GM18951 (cell line): ENCODE measurements around the gene TIMM50.

Experiments used
- POLR2A ChIP-seq: IDR thresholded peaks from 4 replicates; pipeline ENCODE4 v1.6.1; 2011; ENCODE audit warnings: mild to moderate bottlenecking; ENCODE audit not compliant: insufficient read length, insufficient read depth; ENCODE audit errors: extremely low read depth
- in situ Hi-C: fragments of 300-500 bp; cut with MboI; formaldehyde crosslinking; loops from one replicate; pipeline ENCODE4 v1.12.0; 2022; ENCODE audit warnings: low sequenced_read_pairs, mixed read lengths, inconsistent platforms; ENCODE audit not compliant: unreplicated experiment

Gene TIMM50

DNA sequence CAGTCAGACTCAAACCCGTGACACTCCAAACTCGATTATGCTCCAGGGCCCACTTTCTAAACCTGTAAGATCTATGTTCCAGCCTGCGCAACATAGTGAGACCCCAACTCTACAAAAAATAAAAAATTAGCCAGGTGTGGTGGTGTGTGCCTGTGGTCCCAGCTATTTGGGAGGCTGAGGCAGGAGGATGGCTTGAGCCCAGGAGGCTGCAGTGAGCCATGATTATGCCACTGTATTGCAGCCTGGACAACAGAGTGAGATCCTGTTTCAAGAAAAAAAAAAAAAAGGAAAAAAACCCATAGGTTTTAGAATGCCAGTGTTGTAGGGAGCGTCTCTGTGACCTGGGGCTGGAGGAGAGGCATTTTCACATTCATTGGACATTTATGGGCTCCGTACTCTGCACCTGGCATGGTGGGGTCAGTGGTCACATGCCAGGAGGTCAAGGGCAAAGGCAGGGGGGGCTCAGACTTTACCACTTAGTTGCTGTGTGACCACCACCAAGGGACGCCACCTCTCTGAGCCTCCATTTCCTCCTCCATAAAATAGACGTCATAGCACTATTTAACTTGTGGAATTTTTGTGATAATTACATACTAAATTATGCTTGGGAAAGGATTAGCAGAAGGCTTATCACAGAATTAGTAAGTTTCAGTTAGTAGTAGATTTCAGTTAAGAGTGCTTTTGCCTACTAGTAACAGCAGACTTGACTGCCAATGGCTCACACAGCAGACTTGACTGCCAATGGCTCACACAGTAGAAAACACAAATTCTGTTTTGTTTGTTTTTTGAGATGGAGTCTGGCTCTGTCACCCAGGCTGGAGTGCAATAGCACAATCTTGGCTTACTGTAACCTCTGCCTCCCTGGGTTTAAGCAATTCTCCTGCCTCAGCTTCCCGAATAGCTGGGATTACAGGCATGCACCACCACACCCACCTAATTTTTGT is 40.2 kb downstream of the TIMM50 start:
- TF ChIP-seq POLR2A: no peak
- in situ Hi-C loops: no loop called here

DNA sequence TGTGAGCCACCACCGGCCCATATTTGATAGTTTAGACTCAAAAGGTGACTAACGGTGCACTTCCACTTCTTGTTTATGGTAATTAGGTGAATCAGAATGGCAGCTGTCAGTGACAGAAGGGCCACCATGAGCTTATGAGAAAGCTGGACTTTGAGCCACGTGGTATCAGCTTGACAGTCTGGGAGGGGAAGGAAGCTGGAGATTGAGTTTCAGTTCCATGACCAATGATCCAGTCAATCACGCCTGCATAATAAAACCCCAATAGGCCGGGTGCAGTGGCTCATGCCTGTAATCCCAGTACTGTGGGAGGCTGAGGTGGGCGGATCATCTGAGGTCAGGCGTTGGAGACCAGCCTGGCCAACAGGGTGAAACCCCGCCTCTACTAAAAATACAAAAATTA is 43.9 kb downstream of the TIMM50 start:
- TF ChIP-seq POLR2A: no peak
- in situ Hi-C loops: no loop called here

DNA sequence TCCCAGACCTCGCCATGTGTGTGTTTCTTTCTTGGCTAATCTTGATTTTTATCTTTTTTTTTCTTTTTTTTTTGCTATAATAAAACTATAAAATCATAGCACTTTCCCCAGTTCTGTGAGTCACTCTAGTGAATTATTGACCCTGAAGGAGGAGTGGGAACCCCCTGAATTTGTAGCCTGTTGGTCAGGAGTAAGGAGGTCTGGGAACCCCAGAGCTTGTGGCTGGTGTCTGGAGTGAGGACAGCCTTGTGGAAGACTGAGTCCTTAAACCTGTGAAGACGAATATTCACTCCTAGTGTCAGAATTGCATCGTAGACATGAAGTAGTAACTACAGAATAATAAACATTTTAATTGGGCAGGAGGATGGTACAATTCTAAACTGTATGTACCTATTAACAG is 44.6 kb downstream of the TIMM50 start:
- no peak for TF ChIP-seq POLR2A
- in situ Hi-C loops: no loop called here

GRCh38 chr19:39531834-39532232 is 51.2 kb downstream of the TIMM50 start:
- in situ Hi-C loops: loop anchor here (10.0 kb wide), 1 partner anchor 417 kb away; no protein-coding TSS in a partner anchor
- TF ChIP-seq POLR2A: no peak

GRCh38 chr19:39532233-39533002 is 51.8 kb downstream of the TIMM50 start, which contains the start of gene EID2B:
Gene EID2B, minus strand, starts transcription at chr19:39532852. Its CDS starts 50 bp downstream, at chr19:39532802.
- TF ChIP-seq POLR2A: peak; percentile 71
- in situ Hi-C loops: loop anchor here (10.0 kb wide), 1 partner anchor 418 kb away; no protein-coding TSS in a partner anchor

DNA sequence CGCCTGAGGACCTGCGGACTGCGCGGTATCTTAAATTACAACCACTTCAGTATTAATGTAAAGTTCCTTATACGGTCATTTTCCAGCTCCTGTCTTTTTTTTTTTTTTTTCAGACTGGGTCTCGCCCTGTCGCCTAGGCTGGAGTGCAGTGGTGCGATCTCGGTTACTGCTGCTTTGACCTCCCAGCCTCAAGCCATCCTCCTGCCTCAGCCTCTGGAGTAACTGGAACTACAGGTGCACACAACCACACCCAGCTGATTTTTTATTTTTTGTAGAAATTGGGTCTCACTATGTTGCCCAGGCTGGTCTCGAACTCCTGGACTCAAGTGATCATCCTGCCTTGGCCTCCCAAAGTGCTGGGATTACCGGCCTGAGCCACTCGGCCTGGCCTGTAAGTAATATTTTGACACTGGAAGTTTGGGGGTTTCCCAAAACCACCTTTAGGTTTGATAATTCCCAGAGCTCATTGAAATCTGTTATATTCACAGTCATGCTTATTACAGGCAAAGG is 52.4 kb downstream of the TIMM50 start:
- in situ Hi-C loops: loop anchor here (10.0 kb wide), 1 partner anchor 418 kb away; no protein-coding TSS in a partner anchor
- no peak for TF ChIP-seq POLR2A

- in situ Hi-C loops: loop anchor here (10.0 kb wide), 1 partner anchor 419 kb away; no protein-coding TSS in a partner anchor
- no peak for TF ChIP-seq POLR2A
Measured at GRCh38 chr19:39533791-39534190, 53.2 kb downstream of the TIMM50 start.

DNA sequence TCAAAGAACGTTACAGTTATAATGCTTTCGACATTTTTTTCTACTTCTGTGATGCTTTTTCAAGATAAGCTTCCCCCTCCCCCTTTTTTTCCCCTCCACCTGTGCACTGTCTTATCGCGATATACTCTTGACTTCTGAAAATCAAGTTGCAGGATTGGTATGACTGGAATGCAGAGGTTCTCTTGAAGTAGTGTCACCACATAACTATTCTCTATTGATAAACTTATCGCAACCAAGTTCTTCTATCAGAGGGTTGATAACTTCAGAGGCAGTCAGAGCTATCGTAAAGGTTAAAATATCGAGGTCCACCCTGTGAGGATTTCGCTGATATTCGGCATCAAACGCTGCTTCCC is 58.5 kb downstream of the TIMM50 start:
- in situ Hi-C loops: loop anchor here (10.0 kb wide), 1 partner anchor 424 kb away; no protein-coding TSS in a partner anchor
- TF ChIP-seq POLR2A: no peak

GRCh38 chr19:39539518-39540332 is 59.1 kb downstream of the TIMM50 start, which contains the start of gene EID2:
Gene EID2, minus strand, starts transcription at chr19:39540161. Its CDS starts 82 bp downstream, at chr19:39540079.
- in situ Hi-C loops: loop anchor here (10.0 kb wide), 1 partner anchor 425 kb away; no protein-coding TSS in a partner anchor
- TF ChIP-seq POLR2A: peak; percentile 87

DNA sequence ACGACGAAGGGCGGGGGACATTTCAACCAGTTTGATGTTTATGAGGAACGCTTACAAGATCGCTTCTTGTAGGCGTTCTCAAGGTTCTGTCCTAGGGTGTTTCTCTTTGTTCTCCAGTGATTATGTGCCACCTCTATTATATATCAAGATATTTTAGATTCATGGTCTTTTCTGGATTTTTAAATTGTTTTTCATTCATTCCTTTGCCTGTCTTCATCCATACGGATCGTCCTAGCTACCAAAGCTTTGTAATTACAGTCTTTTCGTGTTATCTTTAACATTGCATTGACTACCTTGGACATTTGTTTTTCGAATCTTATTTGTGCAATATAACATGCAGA is 59.7 kb downstream of the TIMM50 start:
- in situ Hi-C loops: no loop called here
- no peak for TF ChIP-seq POLR2A
